Calu3 (cell line): ENCODE results near the gene TMEM82. TPM values are rescaled to one million over a fixed set of nuclear protein-coding genes. Genes with fewer than 3 reads are reported as not detected.

ENCODE experiments used
- BruUV-seq: library from RNA; stranded (reverse); fragments of 400-500 nt; replicated peaks from 2 replicates; lab custom pipeline; 2021; lab: Mats Ljungman, UMichigan
- CTCF ChIA-PET: fragments of 300-600 bp; sonication (Branson Sonifier 250); formaldehyde crosslinking; loops from one replicate; lab custom pipeline; 2022; ENCODE audit warnings: antibody characterized with exemption; lab: Charles Lee
- DNase-seq: peaks from one replicate; pipeline ENCODE4 v3.0.0; 2022
- H3K27ac Mint-ChIP-seq: one replicate; pipeline ENCODE4 v1.8.0; 2022; ENCODE audit warnings: mixed read lengths; ENCODE audit not compliant: unreplicated experiment
- H3K27me3 Mint-ChIP-seq: one replicate; pipeline ENCODE4 v1.8.0; 2022; ENCODE audit warnings: mixed read lengths; ENCODE audit not compliant: unreplicated experiment
- H3K36me3 Mint-ChIP-seq: one replicate; pipeline ENCODE4 v1.8.0; 2022; ENCODE audit warnings: mild to moderate bottlenecking, moderate library complexity, mixed read lengths; ENCODE audit not compliant: insufficient read depth, unreplicated experiment
- H3K4me1 Mint-ChIP-seq: one replicate; pipeline ENCODE4 v1.8.0; 2022; ENCODE audit warnings: mild to moderate bottlenecking, low read depth, mixed read lengths; ENCODE audit not compliant: unreplicated experiment
- H3K4me3 Mint-ChIP-seq: one replicate; pipeline ENCODE4 v1.8.0; 2022; ENCODE audit warnings: mild to moderate bottlenecking, low read depth, moderate library complexity, mixed read lengths; ENCODE audit not compliant: unreplicated experiment
- H3K9me3 Mint-ChIP-seq: one replicate; pipeline ENCODE4 v1.8.0; 2022; ENCODE audit warnings: low read depth, mixed read lengths; ENCODE audit not compliant: unreplicated experiment
- CTCF ChIP-seq: fragments of 200-600 bp; IDR thresholded peaks from one replicate; pipeline ENCODE4 v1.8.0; 2022; ENCODE audit warnings: antibody characterized with exemption; ENCODE audit not compliant: unreplicated experiment
- intact Hi-C: fragments of 100-400 bp; cut with micrococcal nuclease; formaldehyde crosslinking; loops from one replicate; pipeline ENCODE4 v1.10.0; 2022; ENCODE audit not compliant: unreplicated experiment
- total RNA-seq: library from RNA; stranded (reverse); gene quantifications from 2 replicates; pipeline ENCODE4 v1.2.3, GENCODE V29; 2022

TMEM82 gene
- total RNA-seq, 1 experiment from 2014 or later: not detected

DNA sequence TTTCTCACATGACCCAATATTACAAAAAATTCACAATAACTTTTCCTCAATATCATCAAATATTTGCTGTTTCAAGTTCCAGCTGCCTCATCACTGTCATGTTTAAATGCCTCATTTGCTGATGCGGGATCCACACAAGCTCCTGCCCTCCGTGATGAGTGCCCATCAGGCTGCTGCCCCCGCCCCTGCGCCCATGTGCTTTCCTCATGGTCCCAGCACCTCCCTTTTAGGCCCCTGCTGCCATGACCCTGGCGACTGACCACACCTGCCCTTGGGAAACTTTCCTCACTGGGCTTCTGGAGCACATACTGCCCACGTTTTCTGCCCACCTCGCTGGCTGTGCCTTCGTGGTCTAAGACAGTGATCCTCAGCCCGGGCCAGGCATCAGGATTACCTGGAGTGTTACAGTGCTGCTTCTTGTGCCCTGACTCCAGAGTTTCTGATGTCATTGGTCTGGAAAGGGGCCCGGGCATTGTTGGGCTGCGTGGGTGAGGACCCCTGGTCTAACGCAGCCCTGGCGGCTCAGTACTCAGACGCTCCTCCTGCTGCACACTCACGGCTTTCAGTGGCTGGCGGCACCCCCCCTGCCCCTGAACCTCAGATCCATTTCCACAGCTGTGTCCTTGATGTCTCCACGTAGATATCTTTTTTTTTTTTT is 37.6 kb upstream of the TMEM82 start:
- H3K36me3 Mint-ChIP-seq: no peaks in the 10 kb centered on the region
- CTCF ChIA-PET: no interaction called here
- no peak overlapping the region for H3K27ac Mint-ChIP-seq
- no peak for DNase-seq
- no TSS peak for BruUV-seq
- TF ChIP-seq CTCF: no peak
- H3K4me1 Mint-ChIP-seq: peaks cover 11% of the 10 kb centered on the region
- no peak overlapping the region for H3K4me3 Mint-ChIP-seq
- H3K9me3 Mint-ChIP-seq: no peaks in the 10 kb centered on the region
- intact Hi-C loops: no loop called here
- H3K27me3 Mint-ChIP-seq: no peaks in the 10 kb centered on the region

- no peak overlapping the region for H3K4me3 Mint-ChIP-seq
- no peaks in the 10 kb centered on the region for H3K9me3 Mint-ChIP-seq
- BruUV-seq: no TSS peak
- H3K4me1 Mint-ChIP-seq: peaks cover 11% of the 10 kb centered on the region
- intact Hi-C loops: no loop called here
- no peaks in the 10 kb centered on the region for H3K27me3 Mint-ChIP-seq
- no peaks in the 10 kb centered on the region for H3K36me3 Mint-ChIP-seq
- CTCF ChIA-PET: no interaction called here
- TF ChIP-seq CTCF: no peak
- no peak for DNase-seq
- no peak overlapping the region for H3K27ac Mint-ChIP-seq
Measured at GRCh38 chr1:15705184-15705566, 37.1 kb upstream of the TMEM82 start.

- Mint-ChIP-seq H3K4me3 (no peak overlapping the region), H3K27me3 (no peaks in the 10 kb centered on the region), H3K27ac (no peak overlapping the region), H3K4me1 (peaks cover 11% of the 10 kb centered on the region), H3K36me3 (no peaks in the 10 kb centered on the region), H3K9me3 (no peaks in the 10 kb centered on the region)
- DNase-seq: no peak
- CTCF ChIA-PET: interaction anchor here (0.7 kb wide), 2 partner anchors 39 to 519 kb away, joined by 3 read pairs; no protein-coding TSS in a partner anchor
- intact Hi-C loops: no loop called here
- BruUV-seq: no TSS peak
- TF ChIP-seq CTCF: no peak
Measured at GRCh38 chr1:15706751-15707150, 35.5 kb upstream of the TMEM82 start.

GRCh38 chr1:15707239-15707925 is 34.9 kb upstream of the TMEM82 start:
- no peaks in the 10 kb centered on the region for H3K36me3 Mint-ChIP-seq
- no peak overlapping the region for H3K27ac Mint-ChIP-seq
- no peak for TF ChIP-seq CTCF
- H3K9me3 Mint-ChIP-seq: no peaks in the 10 kb centered on the region
- H3K4me1 Mint-ChIP-seq: peaks cover 11% of the 10 kb centered on the region
- no peak overlapping the region for H3K4me3 Mint-ChIP-seq
- H3K27me3 Mint-ChIP-seq: no peaks in the 10 kb centered on the region
- DNase-seq: no peak
- CTCF ChIA-PET: interaction anchor here (0.7 kb wide), 1 partner anchor 519 kb away, joined by 3 read pairs; no protein-coding TSS in a partner anchor
- BruUV-seq: no TSS peak
- intact Hi-C loops: no loop called here
